ENCODE measurements around the gene LSMEM2.

The LSMEM2 gene
- total RNA-seq = 0 to 0.66 (median 0) reads per million in 17 experiments

GRCh38 chr3:50278880-50279224, at the start of gene LSMEM2:
Gene LSMEM2, plus strand, starts transcription at chr3:50279087. Its CDS starts 27 bp downstream, at chr3:50279114.
- no peak for DNase-seq

- no peak for DNase-seq
Measured at GRCh38 chr3:50229490-50229889, 49.4 kb upstream of the LSMEM2 start.

GRCh38 chr3:50230104-50230793, 48.6 kb upstream of the LSMEM2 start:
- DNase-seq = peak; percentile 65 to 78 (median 74)

- no peak for DNase-seq
Measured at GRCh38 chr3:50230794-50231125, 48.1 kb upstream of the LSMEM2 start.

GRCh38 chr3:50231581-50231980, 47.3 kb upstream of the LSMEM2 start:
- DNase-seq = no peak

- DNase-seq = no peak
Measured at GRCh38 chr3:50232303-50232702, 46.6 kb upstream of the LSMEM2 start.

- DNase-seq = no peak
Measured at GRCh38 chr3:50233176-50233575, 45.7 kb upstream of the LSMEM2 start.

GRCh38 chr3:50235716-50236483, 43.0 kb upstream of the LSMEM2 start, which contains the start of gene GNAI2:
Gene GNAI2, plus strand, starts transcription at chr3:50236204. Its CDS starts 132 bp downstream, at chr3:50236336.
- DNase-seq = peak; percentile 99 to 100 (median 100)

GRCh38 chr3:50236484-50237132, 42.3 kb upstream of the LSMEM2 start:
- DNase-seq = no peak

GRCh38 chr3:50237133-50237651, 41.7 kb upstream of the LSMEM2 start:
- peak; percentile 42 to 71 (median 64) for DNase-seq

GRCh38 chr3:50237754-50238548, 40.9 kb upstream of the LSMEM2 start:
- DNase-seq = peak; percentile 94 to 96 (median 96)

- DNase-seq = peak; percentile 60 to 85 (median 75)
Measured at GRCh38 chr3:50238549-50239026, 40.3 kb upstream of the LSMEM2 start.

GRCh38 chr3:50239649-50240048, 39.2 kb upstream of the LSMEM2 start:
- no peak for DNase-seq

GRCh38 chr3:50241163-50241562, 37.7 kb upstream of the LSMEM2 start:
- DNase-seq = no peak

- peak in 2 of 4 experiments; percentile 42 to 49 for DNase-seq
Measured at GRCh38 chr3:50241713-50242380, 37.0 kb upstream of the LSMEM2 start.

- DNase-seq = no peak
Measured at GRCh38 chr3:50242381-50242770, 36.5 kb upstream of the LSMEM2 start.

GRCh38 chr3:50242851-50243542, 35.9 kb upstream of the LSMEM2 start:
- DNase-seq = peak; percentile 89 to 96 (median 95)

GRCh38 chr3:50243543-50243895, 35.4 kb upstream of the LSMEM2 start:
- DNase-seq = no peak

- peak in 3 of 4 experiments; percentile 40 to 51 (median 49) for DNase-seq
Measured at GRCh38 chr3:50244813-50245212, 34.1 kb upstream of the LSMEM2 start.

GRCh38 chr3:50245251-50245745, 33.6 kb upstream of the LSMEM2 start:
- no peak for DNase-seq
